ENCODE data around the gene LARGE1. TPM values are rescaled to one million over a fixed set of nuclear protein-coding genes. Genes with fewer than 3 reads are reported as not detected.

LARGE1 gene
- total and polyA plus RNA-seq, 2 of the 8 experiments (the other 6 are each of a cell fraction or from before 2014, with no cell fraction given) = 43.7 to 83.0 TPM

GRCh38 chr22:33593818-33594217 lies 326.5 kb downstream of the LARGE1 start:
- Histone ChIP-seq H4K8ac (ENCODE audit: extremely low read depth, insufficient read depth, low read length) (no peak overlapping the region), H2BK15ac (ENCODE audit: low read length) (no peak overlapping the region), H3K4me1 (replicated peaks in 1 of 4; ENCODE audit: control insufficient read depth in 3 of 4, insufficient read depth in 4 of 4, low read length in 3 of 4) (no peaks in the 10 kb centered on the region), H3K4me2 (ENCODE audit: insufficient read depth in 1 of 2, low read depth in 2 of 2, low read length in 2 of 2) (no peak overlapping the region), H3K27me3 (replicated peaks in 1 of 4; ENCODE audit: control insufficient read depth in 3 of 4, extremely low read depth in 1 of 4, insufficient read depth in 3 of 4, low read length in 3 of 4) (peaks cover 0 to 6% (median under 1%) of the 10 kb centered on the region in 4 experiments; a peak in 2 of 7 replicates), H3K9me3 (ENCODE audit: insufficient read depth in 2 of 2, low read depth in 1 of 2, low read length in 1 of 2) (no peaks in the 10 kb centered on the region), H4K5ac (ENCODE audit: insufficient read length, low read depth, low read length) (no peak overlapping the region), H3K4me3 (ENCODE audit: extremely low read depth in 1 of 4, insufficient read depth in 2 of 4, low read depth in 3 of 4, low read length in 4 of 4) (no peak overlapping the region), H4K91ac (replicated peaks; ENCODE audit: insufficient read length, low read length) (no peak overlapping the region), H2BK5ac (ENCODE audit: low read depth, low read length) (no peak overlapping the region), H3K23me2 (ENCODE audit: low read depth, low read length) (0 out of 2 replicates have a peak, but pooled peaks cover 3% of the 10 kb centered on the region), H3K14ac (ENCODE audit: insufficient read length) (no peak overlapping the region), H3K27ac (ENCODE audit: low read depth, low read length) (no peak overlapping the region), H3K4ac (replicated peaks; ENCODE audit: insufficient read length, low read depth, low read length) (no peak overlapping the region), H3K9ac (replicated peaks in 1 of 4; ENCODE audit: extremely low read depth in 1 of 4, low read depth in 3 of 4, low read length in 3 of 4) (no peak overlapping the region), H3K36me3 (ENCODE audit: control insufficient read depth in 2 of 4, insufficient read depth in 4 of 4, low read length in 3 of 4) (no peaks in the 10 kb centered on the region), H3K18ac (ENCODE audit: extremely low read depth, low read length) (no peak overlapping the region), H2BK20ac (ENCODE audit: low read length) (no peak overlapping the region), H2BK12ac (ENCODE audit: low read depth, low read length) (no peak overlapping the region), H3K79me2 (ENCODE audit: control insufficient read depth in 1 of 2, insufficient read depth in 2 of 2, low read length in 2 of 2) (peaks cover 0 to 3% of the 10 kb centered on the region in 2 experiments; a peak in 2 of 4 replicates), H2AK5ac (ENCODE audit: low read depth, low read length) (no peak overlapping the region), H2BK120ac (replicated peaks; ENCODE audit: low read depth, low read length) (no peak overlapping the region), H3K56ac (replicated peaks; ENCODE audit: insufficient read length, low read depth, low read length) (no peak overlapping the region), H3K23ac (ENCODE audit: insufficient read length) (no peak overlapping the region), H4K20me1 (replicated peaks in 1 of 2; ENCODE audit: control insufficient read depth in 1 of 2, insufficient read depth in 2 of 2, low read length in 2 of 2) (peaks cover 11 to 14% of the 10 kb centered on the region in 2 experiments), H2AFZ (ENCODE audit: low read length) (no peak overlapping the region), H3K79me1 (ENCODE audit: low read depth, low read length) (no peaks in the 10 kb centered on the region)
- POLR2A ChIA-PET (ENCODE audit: partially characterized antibody) = no interaction called here
- WGBS, 2 experiments (ENCODE audit: extremely low coverage in 1 of 2, insufficient coverage in 1 of 2, insufficient read length in 1 of 2, insufficient replicate concordance in 2 of 2, low coverage in 1 of 2, low lambda C conversion rate in 2 of 2, missing lambda C conversion rate in 1 of 2) = 88% methylated on average over 5 of the region's 5 CpGs; no CpG with 5 or more reads in 1 of the 2 experiments
- FAIRE-seq (no peak), DNase-seq (ENCODE audit: low read depth in 1 of 2, low spot score in 2 of 2) (no peak)
- CTCF ChIA-PET (ENCODE audit: partially characterized antibody) = no interaction called here
- TF ChIP-seq RXRA (IDR thresholded peaks at IDR 0.05; ENCODE audit: insufficient read depth, low read depth, low read length) (no peak), RAD21 (IDR thresholded peaks at IDR 0.05 in 1 of 2, conservative IDR thresholded peaks at IDR 0.05 in 1 of 2; ENCODE audit: low read depth in 2 of 2, low read length in 2 of 2) (no peak), SIX5 (IDR thresholded peaks at IDR 0.05; ENCODE audit: low read depth, low read length) (no peak), SIN3A (conservative IDR thresholded peaks at IDR 0.05 in 1 of 2, IDR thresholded peaks at IDR 0.05 in 1 of 2; ENCODE audit: low read depth in 1 of 2, low read length in 2 of 2) (no peak), SRF (IDR thresholded peaks at IDR 0.05; ENCODE audit: low read depth, low read length) (no peak), TCF12 (IDR thresholded peaks at IDR 0.05; ENCODE audit: low read depth, low read length) (no peak), ZNF274 (IDR thresholded peaks at IDR 0.05; ENCODE audit: borderline replicate concordance, extremely low read depth, low read length) (no peak), SP2 (IDR thresholded peaks at IDR 0.05; ENCODE audit: low read length) (no peak), FOSL1 (IDR thresholded peaks at IDR 0.05; ENCODE audit: insufficient read depth, low read depth, low read length) (no peak), CTCF (IDR thresholded peaks at IDR 0.05; ENCODE audit: control extremely low read depth in 1 of 3, insufficient read depth in 1 of 3, low read depth in 1 of 3, low read length in 3 of 3) (no peak)
